Kidney epithelial cell (primary cell): Measurements from ENCODE around the gene SLC45A2. TPM values are rescaled to one million over a fixed set of nuclear protein-coding genes. Genes with fewer than 3 reads are reported as not detected.

ENCODE experiments used
- DNase-seq: peaks from one replicate; pipeline ENCODE4 v3.0.0-alpha.2; 2010; ENCODE audit warnings: low read depth
- H3K27me3 ChIP-seq: 2 replicates; pipeline ENCODE4 v1.6.0; 2011; ENCODE audit warnings: low read length; ENCODE audit not compliant: control insufficient read depth, insufficient read depth
- H3K36me3 ChIP-seq: 2 replicates; pipeline ENCODE4 v1.5.1; 2011; ENCODE audit warnings: low read length; ENCODE audit not compliant: control insufficient read depth, insufficient read depth
- H3K4me3 ChIP-seq: 2 replicates; pipeline ENCODE4 v1.5.1; 2011; ENCODE audit warnings: low read depth, mild to moderate bottlenecking, control low read depth, low read length
- total RNA-seq: library from RNA; depleted of rRNA; stranded (reverse); fragments of >200 nt; gene quantifications from 2 replicates; pipeline ENCODE4 v1.2.3, GENCODE V29; 2015
- TF ChIP-seq, protein P1 (sequence below): IDR thresholded peaks from 2 replicates; pipeline ENCODE4 v1.5.1; 2011; ENCODE audit warnings: mild to moderate bottlenecking, moderate library complexity, low read length, control low read depth, inconsistent platforms; ENCODE audit not compliant: insufficient read depth, poor library complexity, severe bottlenecking

The SLC45A2 gene
- total RNA-seq, 1 donor from 2014 or later = not detected

DNA sequence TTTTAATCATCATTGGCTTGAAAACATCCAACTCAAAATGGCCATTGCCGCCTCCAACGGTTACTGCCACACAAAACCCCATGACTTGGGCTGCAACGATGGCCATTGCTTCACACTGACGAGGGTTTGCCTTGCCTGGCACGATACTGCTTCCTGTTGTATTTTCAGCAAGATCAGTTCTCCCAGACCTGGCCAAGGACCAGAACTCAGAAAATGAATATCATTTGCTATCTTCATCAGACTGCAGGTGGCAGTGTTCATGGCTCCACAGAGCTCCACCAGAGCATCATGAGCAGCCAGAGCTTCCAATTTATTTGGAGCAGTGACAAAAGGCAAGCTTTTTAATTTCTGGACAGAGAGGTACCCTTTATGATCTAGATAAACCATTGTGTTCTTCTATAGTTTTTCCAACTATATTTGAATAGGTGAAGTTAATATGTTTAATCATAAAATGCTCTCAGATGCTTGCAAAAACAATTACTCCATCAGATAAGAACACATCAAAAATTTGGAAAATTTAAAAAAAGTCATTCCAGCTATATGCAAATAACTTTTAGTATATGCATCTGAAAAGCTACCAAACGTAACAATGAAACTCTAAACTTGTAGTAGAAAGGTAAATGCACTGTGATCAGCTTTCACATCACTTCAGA, 13.0 kb upstream of the SLC45A2 start:
- no peak overlapping the region for H3K4me3 ChIP-seq
- TF ChIP-seq, protein P1, sequence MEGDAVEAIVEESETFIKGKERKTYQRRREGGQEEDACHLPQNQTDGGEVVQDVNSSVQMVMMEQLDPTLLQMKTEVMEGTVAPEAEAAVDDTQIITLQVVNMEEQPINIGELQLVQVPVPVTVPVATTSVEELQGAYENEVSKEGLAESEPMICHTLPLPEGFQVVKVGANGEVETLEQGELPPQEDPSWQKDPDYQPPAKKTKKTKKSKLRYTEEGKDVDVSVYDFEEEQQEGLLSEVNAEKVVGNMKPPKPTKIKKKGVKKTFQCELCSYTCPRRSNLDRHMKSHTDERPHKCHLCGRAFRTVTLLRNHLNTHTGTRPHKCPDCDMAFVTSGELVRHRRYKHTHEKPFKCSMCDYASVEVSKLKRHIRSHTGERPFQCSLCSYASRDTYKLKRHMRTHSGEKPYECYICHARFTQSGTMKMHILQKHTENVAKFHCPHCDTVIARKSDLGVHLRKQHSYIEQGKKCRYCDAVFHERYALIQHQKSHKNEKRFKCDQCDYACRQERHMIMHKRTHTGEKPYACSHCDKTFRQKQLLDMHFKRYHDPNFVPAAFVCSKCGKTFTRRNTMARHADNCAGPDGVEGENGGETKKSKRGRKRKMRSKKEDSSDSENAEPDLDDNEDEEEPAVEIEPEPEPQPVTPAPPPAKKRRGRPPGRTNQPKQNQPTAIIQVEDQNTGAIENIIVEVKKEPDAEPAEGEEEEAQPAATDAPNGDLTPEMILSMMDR = peak; percentile 67
- H3K27me3 ChIP-seq = no peaks in the 10 kb centered on the region
- H3K36me3 ChIP-seq = no peaks in the 10 kb centered on the region
- no peak for DNase-seq

DNA sequence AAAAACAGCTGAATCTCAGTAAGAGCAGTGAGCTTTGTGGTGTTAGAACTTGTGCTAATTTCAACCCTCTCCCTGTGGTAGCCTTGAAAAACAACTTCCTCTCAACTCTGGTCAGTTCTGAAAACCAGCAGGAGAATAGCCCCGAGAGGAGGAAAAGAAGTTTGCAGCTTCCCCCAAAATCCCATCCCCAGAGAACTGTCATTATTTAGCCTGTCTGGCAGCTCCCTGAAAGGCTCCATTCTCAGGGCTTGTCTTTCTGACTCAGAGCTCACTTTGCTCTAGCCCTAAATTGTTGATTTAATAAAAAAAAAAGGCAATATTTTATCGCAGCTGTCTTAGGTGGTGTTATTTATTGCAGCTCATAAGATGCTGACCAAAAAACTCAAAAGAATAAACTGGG, 11.4 kb upstream of the SLC45A2 start:
- Histone ChIP-seq H3K27me3 (no peaks in the 10 kb centered on the region), H3K36me3 (no peaks in the 10 kb centered on the region), H3K4me3 (no peak overlapping the region)
- TF ChIP-seq, protein P1 = no peak
- DNase-seq = no peak

DNA sequence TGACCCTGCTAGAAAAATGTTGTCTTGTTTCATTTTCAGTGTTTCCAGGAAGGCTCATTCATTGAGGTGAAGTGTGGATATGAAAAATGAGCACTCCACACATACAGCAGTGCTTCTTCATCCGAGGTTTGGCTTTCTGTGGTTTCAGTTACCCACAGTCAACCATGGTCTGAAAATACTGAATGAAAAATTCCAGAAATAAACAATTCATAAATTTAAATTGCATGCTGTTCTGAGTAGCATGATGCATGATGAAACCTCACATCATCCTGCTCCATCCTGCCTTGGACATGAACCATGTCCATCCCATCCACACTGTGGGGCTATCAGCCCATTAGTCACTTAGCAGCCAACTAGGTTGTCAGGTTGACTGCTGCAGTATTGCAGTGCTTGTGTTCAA, 10.4 kb upstream of the SLC45A2 start:
- DNase-seq = no peak
- H3K36me3 ChIP-seq = no peaks in the 10 kb centered on the region

DNA sequence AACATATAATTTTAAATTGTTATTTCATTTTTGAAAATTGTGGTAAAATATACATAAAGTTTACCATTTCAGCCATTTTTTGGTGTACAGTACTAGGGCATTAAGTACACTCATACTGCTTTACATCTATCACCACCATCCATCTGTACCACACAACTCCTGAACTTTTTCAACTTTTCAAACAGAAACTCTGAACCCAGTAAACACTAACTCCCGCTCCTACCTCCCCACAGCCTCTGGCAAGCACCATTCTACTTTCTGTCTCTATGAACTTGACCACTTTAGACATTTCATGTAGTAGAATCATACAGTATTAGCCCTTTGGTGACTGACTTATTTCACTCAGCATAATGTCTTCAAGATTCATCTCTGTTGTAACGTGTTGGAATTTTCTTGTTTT, 8.4 kb upstream of the SLC45A2 start:
- TF ChIP-seq, protein P1 = no peak
- no peak for DNase-seq
- Histone ChIP-seq H3K27me3 (no peaks in the 10 kb centered on the region), H3K36me3 (no peaks in the 10 kb centered on the region), H3K4me3 (no peak overlapping the region)

More for the DNA sequence above, 10.4 kb upstream of the SLC45A2 start:
- H3K4me3 ChIP-seq = no peak overlapping the region
- H3K27me3 ChIP-seq = no peaks in the 10 kb centered on the region
- TF ChIP-seq, protein P1 = no peak

DNA sequence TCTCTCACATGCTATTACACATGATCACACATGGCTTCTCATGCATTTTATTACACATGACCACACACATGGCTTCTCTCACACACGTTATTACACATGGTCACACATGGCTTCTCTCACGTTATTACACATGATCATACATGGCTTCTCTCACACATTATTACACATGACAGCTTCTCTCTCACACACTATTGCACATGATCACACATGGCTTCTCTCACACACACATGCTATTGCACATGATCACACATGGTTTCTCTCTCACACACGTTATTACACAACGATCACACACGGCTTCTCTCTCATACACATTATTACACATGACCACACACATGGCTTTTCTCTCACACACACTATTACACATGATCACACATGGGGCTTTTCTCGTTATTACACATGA, 954 bp upstream of the SLC45A2 start:
- Histone ChIP-seq H3K4me3 (no peak overlapping the region), H3K27me3 (no peaks in the 10 kb centered on the region), H3K36me3 (no peaks in the 10 kb centered on the region)
- TF ChIP-seq, protein P1 = no peak
- no peak for DNase-seq

DNA sequence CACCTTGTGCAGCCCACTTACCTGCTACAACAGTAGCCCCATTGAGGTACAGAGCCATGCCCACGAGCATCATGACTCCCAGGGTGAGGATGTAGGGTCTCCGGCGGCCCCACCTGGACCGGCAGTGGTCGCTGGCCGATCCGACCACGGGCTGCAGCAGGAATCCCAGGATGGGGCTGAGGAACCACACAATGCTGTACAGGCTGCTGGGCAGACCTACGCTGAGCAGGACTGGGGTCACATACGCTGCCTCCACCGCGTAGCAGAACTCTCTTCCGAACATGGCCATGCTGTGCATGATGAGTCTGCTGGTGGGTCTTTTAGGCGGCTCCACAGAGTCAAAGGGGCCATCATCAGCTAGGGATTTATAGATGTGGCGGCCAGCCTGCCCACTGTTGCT, 315 bp downstream of the SLC45A2 start:
- TF ChIP-seq, protein P1 = no peak
- no peaks in the 10 kb centered on the region for H3K36me3 ChIP-seq
- DNase-seq = no peak
- no peak overlapping the region for H3K4me3 ChIP-seq
- H3K27me3 ChIP-seq = no peaks in the 10 kb centered on the region
